ENCODE measurements around the gene UTS2R.

The UTS2R gene

DNA sequence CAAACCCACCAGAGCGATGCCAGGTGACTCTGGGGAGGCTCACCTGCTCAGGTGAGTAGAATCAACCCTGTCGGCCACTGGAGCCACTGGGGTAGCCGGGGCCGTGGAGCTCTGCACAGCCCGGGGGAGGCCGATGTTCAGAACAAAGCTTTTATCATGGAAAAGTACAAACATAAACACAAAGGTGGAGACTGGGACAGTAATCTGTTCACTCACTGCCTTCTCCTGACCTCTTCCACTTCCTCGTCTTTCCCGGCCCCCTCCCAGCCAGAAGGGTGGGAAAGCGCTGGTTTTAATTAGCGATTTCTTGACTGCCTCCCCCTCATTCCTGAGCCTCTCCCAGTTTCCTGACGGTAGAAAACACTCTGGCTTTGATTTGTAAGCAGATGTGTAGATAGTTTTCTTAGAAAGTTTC lies 22.3 kb upstream of the UTS2R start:
- no peak overlapping the region for H3K4me3 ChIP-seq (ENCODE audit: control insufficient read depth in 1 of 7, extremely low read depth in 1 of 7, insufficient read depth in 4 of 7, low read depth in 2 of 7, low read length in 6 of 7)
- H3K27me3 ChIP-seq (replicated peaks in 2 of 5; ENCODE audit: control insufficient read depth in 4 of 5, insufficient read depth in 5 of 5, low read length in 4 of 5), result no peaks in the 10 kb centered on the region
- H3K27ac ChIP-seq (ENCODE audit: insufficient read depth in 1 of 2, low read depth in 1 of 2, low read length in 2 of 2, poor library complexity in 1 of 2, severe bottlenecking in 2 of 2), result no peak overlapping the region
- POLR2A ChIA-PET, result no interaction called here
- H3K36me3 ChIP-seq (ENCODE audit: control insufficient read depth in 4 of 4, insufficient read depth in 4 of 4, low read length in 3 of 4), result no peaks in the 10 kb centered on the region
- CTCF ChIA-PET, result interaction anchor here (0.8 to 4.4 kb wide), 13 partner anchors 16 to 106 kb away, joined by 3 to 22 read pairs (median 3); partner anchors contain the start of genes CD7, HEXD, OGFOD3 and SECTM1
- H3K9me3 ChIP-seq (ENCODE audit: control extremely low read depth in 1 of 5, control insufficient read depth in 4 of 5, insufficient read depth in 2 of 5, low read depth in 1 of 5, low read length in 4 of 5), result no peaks in the 10 kb centered on the region
- peaks cover 0 to 23% (median 13%) of the 10 kb centered on the region in 4 experiments for H3K4me1 ChIP-seq (ENCODE audit: control extremely low read depth in 1 of 4, control insufficient read depth in 4 of 4, insufficient read depth in 4 of 4, low read length in 3 of 4)
- no peak for DNase-seq
- 95% methylated on average over 9 of the region's 11 CpGs for WGBS (ENCODE audit: insufficient coverage)

DNA sequence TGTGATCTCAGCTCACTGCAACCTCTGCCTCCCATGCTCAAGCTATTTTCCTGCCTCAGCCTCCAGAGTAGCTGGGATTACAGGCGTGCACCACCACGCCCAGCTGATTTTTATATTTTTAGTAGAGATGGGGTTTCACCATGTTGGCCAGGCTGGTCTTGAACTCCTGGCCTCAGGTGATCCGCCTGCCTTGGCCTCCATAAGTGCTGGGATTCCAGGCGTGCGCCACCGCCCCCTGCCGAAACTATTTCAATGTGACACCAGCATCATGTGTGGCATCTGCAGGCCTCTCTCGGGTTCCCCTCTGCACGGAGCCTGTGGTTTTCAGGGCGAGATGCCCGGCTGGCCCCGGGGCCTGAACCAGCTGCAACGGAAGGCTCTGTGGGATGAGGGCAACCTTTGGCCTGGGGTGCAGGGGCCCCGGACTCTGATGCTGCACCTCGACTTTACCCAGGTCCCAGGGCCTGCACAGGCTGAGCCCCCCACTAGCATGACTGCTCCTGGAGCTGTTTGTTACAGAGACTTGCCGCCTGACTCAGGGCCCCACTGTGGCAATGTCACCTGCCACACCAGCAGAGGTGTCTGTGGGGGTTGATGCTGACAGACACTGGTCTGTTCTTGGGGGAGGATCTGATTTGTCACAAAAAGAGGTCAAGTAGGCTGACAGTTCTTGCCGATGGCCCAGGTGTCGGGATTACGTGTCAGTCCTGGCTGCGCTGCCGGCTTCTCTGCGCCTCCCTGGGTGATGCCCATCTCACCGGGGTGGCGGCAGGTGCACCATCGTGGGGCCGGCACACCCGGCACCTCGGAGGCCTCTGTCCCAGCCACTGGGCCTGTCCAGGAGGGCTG lies 21.2 kb upstream of the UTS2R start:
- Histone ChIP-seq H3K27me3 (replicated peaks in 2 of 5; ENCODE audit: control insufficient read depth in 4 of 5, insufficient read depth in 5 of 5, low read length in 4 of 5) (no peaks in the 10 kb centered on the region), H3K36me3 (ENCODE audit: control insufficient read depth in 4 of 4, insufficient read depth in 4 of 4, low read length in 3 of 4) (no peaks in the 10 kb centered on the region), H3K9me3 (ENCODE audit: control extremely low read depth in 1 of 5, control insufficient read depth in 4 of 5, insufficient read depth in 2 of 5, low read depth in 1 of 5, low read length in 4 of 5) (no peaks in the 10 kb centered on the region), H3K4me3 (ENCODE audit: control insufficient read depth in 1 of 7, extremely low read depth in 1 of 7, insufficient read depth in 4 of 7, low read depth in 2 of 7, low read length in 6 of 7) (no peak overlapping the region), H3K27ac (ENCODE audit: insufficient read depth in 1 of 2, low read depth in 1 of 2, low read length in 2 of 2, poor library complexity in 1 of 2, severe bottlenecking in 2 of 2) (no peak overlapping the region), H3K4me1 (ENCODE audit: control extremely low read depth in 1 of 4, control insufficient read depth in 4 of 4, insufficient read depth in 4 of 4, low read length in 3 of 4) (peaks cover 0 to 23% (median 13%) of the 10 kb centered on the region in 4 experiments)
- peak in 2 of 3 donors; percentile 59 to 62 for DNase-seq
- ChIA-PET CTCF (interaction anchor here (0.6 to 4.4 kb wide), 25 partner anchors 8 to 203 kb away, joined by 3 to 22 read pairs (median 4); partner anchors contain the start of genes HEXD, OGFOD3 and SECTM1), POLR2A (no interaction called here)
- WGBS (ENCODE audit: insufficient coverage), result 83% methylated on average over 25 of the region's 28 CpGs

DNA sequence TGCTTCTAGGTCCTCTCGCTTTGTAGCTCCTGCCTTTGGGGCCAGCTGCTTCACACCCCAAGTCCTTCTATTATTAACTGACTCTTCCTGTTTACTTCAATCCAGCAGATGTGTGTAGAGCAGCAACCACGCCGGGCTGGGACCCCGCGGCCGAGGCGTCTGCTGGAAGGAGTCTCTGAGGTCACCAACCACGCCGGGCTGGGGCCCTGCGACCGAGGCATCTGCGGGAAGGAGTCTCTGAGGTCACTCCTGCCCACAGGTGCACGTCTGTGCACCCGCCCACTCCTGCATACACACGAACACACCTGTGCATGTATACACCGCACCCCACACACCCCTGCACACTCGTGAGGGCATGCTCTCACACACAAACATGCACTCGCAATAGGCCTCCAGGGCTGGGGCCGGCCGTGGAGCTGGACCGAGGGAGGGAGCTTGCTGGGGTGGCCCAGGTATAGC lies 20.3 kb upstream of the UTS2R start:
- no peaks in the 10 kb centered on the region for H3K36me3 ChIP-seq (ENCODE audit: control insufficient read depth in 4 of 4, insufficient read depth in 4 of 4, low read length in 3 of 4)
- peaks cover 0 to 23% (median 12%) of the 10 kb centered on the region in 4 experiments for H3K4me1 ChIP-seq (ENCODE audit: control extremely low read depth in 1 of 4, control insufficient read depth in 4 of 4, insufficient read depth in 4 of 4, low read length in 3 of 4)
- DNase-seq, result peak in 1 of 3 donors; percentile 11
- WGBS (ENCODE audit: insufficient coverage), result 48% methylated on average over 15 of the region's 21 CpGs
- no peaks in the 10 kb centered on the region for H3K9me3 ChIP-seq (ENCODE audit: control extremely low read depth in 1 of 5, control insufficient read depth in 4 of 5, insufficient read depth in 2 of 5, low read depth in 1 of 5, low read length in 4 of 5)
- no peak overlapping the region for H3K4me3 ChIP-seq (ENCODE audit: control insufficient read depth in 1 of 7, extremely low read depth in 1 of 7, insufficient read depth in 4 of 7, low read depth in 2 of 7, low read length in 6 of 7)
- H3K27me3 ChIP-seq (replicated peaks in 2 of 5; ENCODE audit: control insufficient read depth in 4 of 5, insufficient read depth in 5 of 5, low read length in 4 of 5), result peaks cover 0 to 4% (median 0%) of the 10 kb centered on the region in 5 experiments
- no peak overlapping the region for H3K27ac ChIP-seq (ENCODE audit: insufficient read depth in 1 of 2, low read depth in 1 of 2, low read length in 2 of 2, poor library complexity in 1 of 2, severe bottlenecking in 2 of 2)
- POLR2A ChIA-PET, result no interaction called here
- CTCF ChIA-PET, result interaction anchor here (0.6 to 4.4 kb wide), 19 partner anchors 9 to 202 kb away, joined by 3 to 22 read pairs (median 4); partner anchors contain the start of genes HEXD and OGFOD3

DNA sequence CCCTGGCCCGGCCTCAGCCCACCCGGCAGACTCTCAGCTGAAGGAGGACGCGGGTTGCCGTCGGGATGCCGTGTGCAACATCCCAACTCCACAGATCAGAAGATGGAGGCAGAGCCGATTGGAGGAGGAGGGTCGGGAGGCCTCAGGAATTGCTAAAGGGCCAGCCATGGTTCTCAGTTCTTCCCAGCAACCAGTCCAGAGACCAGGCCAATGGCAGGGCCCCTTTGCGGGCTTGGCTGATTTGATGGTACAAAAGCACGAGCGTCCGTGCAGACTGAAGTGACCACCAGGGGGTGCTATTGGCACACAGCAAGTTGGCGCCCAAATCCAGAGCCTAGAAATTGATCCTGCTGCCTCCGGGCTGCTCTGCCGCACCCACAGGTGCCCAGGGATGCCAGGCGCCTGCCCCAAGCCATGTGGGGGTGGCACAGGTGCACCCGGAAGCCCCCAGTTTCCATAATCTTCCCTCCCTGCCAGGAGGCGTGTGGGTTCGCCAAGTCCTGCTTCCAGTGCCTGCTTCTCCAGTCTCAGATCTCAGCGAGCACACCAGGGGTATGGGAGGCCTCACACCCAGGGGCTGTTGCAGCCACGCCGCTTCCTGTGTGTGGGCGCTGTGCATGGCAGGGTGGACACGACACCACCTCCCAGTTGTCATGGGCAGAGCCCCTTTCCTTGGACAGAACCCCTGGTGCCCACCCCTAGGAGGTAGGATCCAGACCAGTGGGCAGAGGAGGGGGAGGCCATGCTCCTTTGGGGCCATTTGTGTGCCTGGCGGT lies 19.7 kb upstream of the UTS2R start:
- DNase-seq, result peak; percentile 89 to 96 (median 92)
- peaks cover 0 to 17% (median 7%) of the 10 kb centered on the region in 4 experiments for H3K4me1 ChIP-seq (ENCODE audit: control extremely low read depth in 1 of 4, control insufficient read depth in 4 of 4, insufficient read depth in 4 of 4, low read length in 3 of 4)
- no peak overlapping the region for H3K4me3 ChIP-seq (ENCODE audit: control insufficient read depth in 1 of 7, extremely low read depth in 1 of 7, insufficient read depth in 4 of 7, low read depth in 2 of 7, low read length in 6 of 7)
- ChIA-PET CTCF (interaction anchor here (0.7 to 4.4 kb wide), 29 partner anchors 9 to 202 kb away, joined by 3 to 22 read pairs (median 4); partner anchors contain the start of genes HEXD and OGFOD3), POLR2A (no interaction called here)
- WGBS (ENCODE audit: insufficient coverage), result 45% methylated on average over 24 of the region's 26 CpGs
- peaks cover 0 to 5% (median 0%) of the 10 kb centered on the region in 5 experiments for H3K27me3 ChIP-seq (replicated peaks in 2 of 5; ENCODE audit: control insufficient read depth in 4 of 5, insufficient read depth in 5 of 5, low read length in 4 of 5)
- no peak overlapping the region for H3K27ac ChIP-seq (ENCODE audit: insufficient read depth in 1 of 2, low read depth in 1 of 2, low read length in 2 of 2, poor library complexity in 1 of 2, severe bottlenecking in 2 of 2)
- no peaks in the 10 kb centered on the region for H3K36me3 ChIP-seq (ENCODE audit: control insufficient read depth in 4 of 4, insufficient read depth in 4 of 4, low read length in 3 of 4)
- no peaks in the 10 kb centered on the region for H3K9me3 ChIP-seq (ENCODE audit: control extremely low read depth in 1 of 5, control insufficient read depth in 4 of 5, insufficient read depth in 2 of 5, low read depth in 1 of 5, low read length in 4 of 5)

DNA sequence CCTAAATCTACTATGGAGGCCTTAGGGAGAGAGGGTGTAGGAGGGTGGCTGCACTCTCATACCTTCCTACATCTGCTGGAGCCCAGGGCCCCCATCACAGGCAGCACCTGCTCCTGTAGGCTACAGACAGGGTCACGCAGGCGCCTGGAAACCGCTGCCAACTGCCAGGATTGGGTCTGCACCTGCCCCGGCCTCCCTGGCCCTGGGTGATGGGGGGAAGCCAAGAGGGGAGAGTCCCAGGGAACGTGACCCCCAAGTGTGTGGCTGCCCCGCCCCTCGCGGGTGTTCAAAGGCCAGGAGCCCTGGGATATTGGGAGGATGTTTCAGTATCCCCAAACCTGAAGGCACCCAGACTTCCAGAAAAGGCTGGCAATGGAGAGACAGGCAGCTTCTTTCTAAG lies 18.1 kb upstream of the UTS2R start:
- Histone ChIP-seq H3K4me3 (ENCODE audit: control insufficient read depth in 1 of 7, extremely low read depth in 1 of 7, insufficient read depth in 4 of 7, low read depth in 2 of 7, low read length in 6 of 7) (no peak overlapping the region), H3K9me3 (ENCODE audit: control extremely low read depth in 1 of 5, control insufficient read depth in 4 of 5, insufficient read depth in 2 of 5, low read depth in 1 of 5, low read length in 4 of 5) (no peaks in the 10 kb centered on the region), H3K27me3 (replicated peaks in 2 of 5; ENCODE audit: control insufficient read depth in 4 of 5, insufficient read depth in 5 of 5, low read length in 4 of 5) (peaks cover 0 to 5% (median 0%) of the 10 kb centered on the region in 5 experiments), H3K4me1 (ENCODE audit: control extremely low read depth in 1 of 4, control insufficient read depth in 4 of 4, insufficient read depth in 4 of 4, low read length in 3 of 4) (peaks cover 0 to 15% (median 6%) of the 10 kb centered on the region in 4 experiments), H3K27ac (ENCODE audit: insufficient read depth in 1 of 2, low read depth in 1 of 2, low read length in 2 of 2, poor library complexity in 1 of 2, severe bottlenecking in 2 of 2) (no peak overlapping the region), H3K36me3 (ENCODE audit: control insufficient read depth in 4 of 4, insufficient read depth in 4 of 4, low read length in 3 of 4) (no peaks in the 10 kb centered on the region)
- ChIA-PET CTCF (interaction anchor here (0.8 to 4.4 kb wide), 4 partner anchors 13 to 64 kb away, joined by 4 to 22 read pairs (median 5); partner anchors contain the start of genes HEXD and OGFOD3), POLR2A (no interaction called here)
- 100% methylated on average over 4 of the region's 8 CpGs for WGBS (ENCODE audit: insufficient coverage)
- DNase-seq, result no peak

DNA sequence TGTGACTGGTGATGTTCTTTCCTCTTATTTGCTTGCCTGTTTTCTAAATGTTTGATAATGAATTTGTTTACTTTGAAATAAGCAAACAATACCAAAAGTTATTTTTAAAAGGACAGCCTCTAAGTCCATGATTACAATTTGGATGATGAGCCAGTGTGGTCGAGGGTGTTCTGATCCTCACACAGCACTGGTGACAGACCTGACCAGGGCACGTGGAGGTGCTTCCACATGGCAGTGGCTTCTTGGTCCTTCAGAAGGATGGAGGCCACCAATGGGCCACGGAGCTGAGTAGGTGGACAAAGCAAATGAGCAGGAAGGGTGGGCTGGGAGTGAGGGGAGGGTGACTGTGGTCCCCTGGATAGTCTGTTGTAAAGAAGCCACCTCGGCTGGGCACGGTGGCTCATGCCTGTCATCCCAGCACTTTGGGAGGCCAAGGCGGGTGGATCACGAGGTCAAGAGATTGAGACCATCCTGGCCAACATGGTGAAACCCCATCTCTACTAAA lies 16.7 kb upstream of the UTS2R start:
- Histone ChIP-seq H3K9me3 (ENCODE audit: control extremely low read depth in 1 of 5, control insufficient read depth in 4 of 5, insufficient read depth in 2 of 5, low read depth in 1 of 5, low read length in 4 of 5) (no peaks in the 10 kb centered on the region), H3K4me1 (ENCODE audit: control extremely low read depth in 1 of 4, control insufficient read depth in 4 of 4, insufficient read depth in 4 of 4, low read length in 3 of 4) (peaks cover 0 to 22% (median 8%) of the 10 kb centered on the region in 4 experiments), H3K27me3 (replicated peaks in 2 of 5; ENCODE audit: control insufficient read depth in 4 of 5, insufficient read depth in 5 of 5, low read length in 4 of 5) (peaks cover 0 to 5% (median 0%) of the 10 kb centered on the region in 5 experiments), H3K4me3 (ENCODE audit: control insufficient read depth in 1 of 7, extremely low read depth in 1 of 7, insufficient read depth in 4 of 7, low read depth in 2 of 7, low read length in 6 of 7) (no peak overlapping the region), H3K27ac (ENCODE audit: insufficient read depth in 1 of 2, low read depth in 1 of 2, low read length in 2 of 2, poor library complexity in 1 of 2, severe bottlenecking in 2 of 2) (no peak overlapping the region), H3K36me3 (ENCODE audit: control insufficient read depth in 4 of 4, insufficient read depth in 4 of 4, low read length in 3 of 4) (no peaks in the 10 kb centered on the region)
- ChIA-PET CTCF (interaction anchor here (0.8 to 1.8 kb wide), 2 partner anchors 59 to 64 kb away, joined by 3 to 9 read pairs; no protein-coding TSS in a partner anchor), POLR2A (no interaction called here)
- WGBS (ENCODE audit: insufficient coverage), result 90% methylated on average over 3 of the region's 7 CpGs
- no peak for DNase-seq

All from common myeloid progenitor, CD34-positive (primary cell).